ENCODE measurements around the gene TMEM184A. TPM values are rescaled to one million over a fixed set of nuclear protein-coding genes. Genes with fewer than 3 reads are reported as not detected.

TMEM184A gene
- total and polyA plus RNA-seq, 11 donors: 0.19 to 0.99 (median 0.47) TPM

GRCh38 chr7:1498370-1499305, 57.4 kb downstream of the TMEM184A start:
- Histone ChIP-seq H3K36me3 (peaks cover 3 to 92% (median 85%) of the 10 kb centered on the region in 9 donors), H3K4me3 (no peak overlapping the region), H3K27ac (no peak overlapping the region), H3K9me3 (no peaks in the 10 kb centered on the region), H3K4me1 (peaks cover 5 to 23% (median 17%) of the 10 kb centered on the region in 12 donors), H3K27me3 (no peaks in the 10 kb centered on the region)
- intact Hi-C loops (cut with DNase I): no loop called here
- peak in 1 of 5 donors; percentile 58 for DNase-seq
- TF ChIP-seq POLR2A (IDR thresholded peaks at IDR 0.05): no peak
- TF ChIP-seq, protein P1, sequence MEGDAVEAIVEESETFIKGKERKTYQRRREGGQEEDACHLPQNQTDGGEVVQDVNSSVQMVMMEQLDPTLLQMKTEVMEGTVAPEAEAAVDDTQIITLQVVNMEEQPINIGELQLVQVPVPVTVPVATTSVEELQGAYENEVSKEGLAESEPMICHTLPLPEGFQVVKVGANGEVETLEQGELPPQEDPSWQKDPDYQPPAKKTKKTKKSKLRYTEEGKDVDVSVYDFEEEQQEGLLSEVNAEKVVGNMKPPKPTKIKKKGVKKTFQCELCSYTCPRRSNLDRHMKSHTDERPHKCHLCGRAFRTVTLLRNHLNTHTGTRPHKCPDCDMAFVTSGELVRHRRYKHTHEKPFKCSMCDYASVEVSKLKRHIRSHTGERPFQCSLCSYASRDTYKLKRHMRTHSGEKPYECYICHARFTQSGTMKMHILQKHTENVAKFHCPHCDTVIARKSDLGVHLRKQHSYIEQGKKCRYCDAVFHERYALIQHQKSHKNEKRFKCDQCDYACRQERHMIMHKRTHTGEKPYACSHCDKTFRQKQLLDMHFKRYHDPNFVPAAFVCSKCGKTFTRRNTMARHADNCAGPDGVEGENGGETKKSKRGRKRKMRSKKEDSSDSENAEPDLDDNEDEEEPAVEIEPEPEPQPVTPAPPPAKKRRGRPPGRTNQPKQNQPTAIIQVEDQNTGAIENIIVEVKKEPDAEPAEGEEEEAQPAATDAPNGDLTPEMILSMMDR (IDR thresholded peaks at IDR 0.05): no peak
- 95 to 97% (median 96%) methylated on average over 23 to 62 of the region's 62 CpGs for WGBS, 4 donors
- ATAC-seq: no peak

GRCh38 chr7:1497293-1497927, 58.6 kb downstream of the TMEM184A start:
- no peak overlapping the region for H3K27ac ChIP-seq
- ATAC-seq (no peak), DNase-seq (no peak)
- H3K4me1 ChIP-seq: peaks cover 0 to 11% (median 6%) of the 10 kb centered on the region in 12 donors
- no peak for TF ChIP-seq POLR2A (IDR thresholded peaks at IDR 0.05)
- TF ChIP-seq, protein P1 (IDR thresholded peaks at IDR 0.05): no peak
- intact Hi-C loops (cut with DNase I): no loop called here
- no peaks in the 10 kb centered on the region for H3K27me3 ChIP-seq
- peaks cover 3 to 94% (median 91%) of the 10 kb centered on the region in 9 donors for H3K36me3 ChIP-seq
- H3K9me3 ChIP-seq: no peaks in the 10 kb centered on the region
- WGBS, 4 donors: 90 to 96% (median 93%) methylated on average over 26 to 37 of the region's 37 CpGs
- no peak overlapping the region for H3K4me3 ChIP-seq

DNA sequence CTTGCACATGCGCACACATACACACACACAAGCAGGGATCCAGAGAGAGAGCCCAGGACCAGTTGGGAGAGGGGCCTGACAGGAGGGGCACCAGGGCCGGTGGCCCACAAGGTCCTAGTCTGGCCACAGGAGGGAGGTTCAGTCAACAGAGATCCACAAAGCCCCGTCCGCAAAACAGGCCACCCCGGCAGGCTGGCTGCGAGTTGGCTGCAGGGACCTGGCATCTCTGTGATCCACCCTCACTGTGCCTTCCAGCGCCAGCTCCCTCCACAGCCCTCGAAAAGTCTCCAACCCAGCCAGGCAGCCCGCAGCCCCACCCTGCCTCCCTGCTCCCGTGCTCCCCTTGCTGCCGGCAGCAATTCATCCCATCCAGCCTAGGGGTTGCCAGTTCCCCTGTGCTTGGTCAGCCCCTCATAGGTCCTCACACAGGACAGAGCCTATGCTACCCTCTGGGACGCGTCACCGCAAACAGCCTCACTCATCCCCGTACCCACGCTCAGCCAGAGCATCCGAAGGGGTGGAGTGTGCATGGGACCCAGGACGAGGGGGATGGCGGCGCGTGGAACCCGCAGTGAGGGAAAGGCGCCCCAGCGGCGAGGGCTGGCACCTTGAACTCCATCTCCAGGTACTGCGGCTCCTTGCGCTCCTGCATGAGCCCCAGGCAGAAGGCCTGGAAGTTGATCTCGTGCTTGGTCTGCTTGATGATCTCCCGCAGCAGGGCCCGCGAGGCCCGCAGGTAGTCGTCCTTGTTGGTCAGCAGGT, 59.3 kb downstream of the TMEM184A start:
- no peak for DNase-seq

More for the DNA sequence above, 59.3 kb downstream of the TMEM184A start:
- no peak overlapping the region for H3K4me3 ChIP-seq
- no peak for TF ChIP-seq POLR2A (IDR thresholded peaks at IDR 0.05)
- TF ChIP-seq, protein P1 (IDR thresholded peaks at IDR 0.05): no peak
- intact Hi-C loops (cut with DNase I): no loop called here
- 92 to 96% (median 94%) methylated on average over 21 to 33 of the region's 33 CpGs for WGBS, 4 donors
- no peaks in the 10 kb centered on the region for H3K27me3 ChIP-seq
- H3K27ac ChIP-seq: no peak overlapping the region
- H3K9me3 ChIP-seq: no peaks in the 10 kb centered on the region
- peaks cover 3 to 94% (median 91%) of the 10 kb centered on the region in 9 donors for H3K36me3 ChIP-seq
- peak in 1 of 4 donors; percentile 5 for ATAC-seq
- H3K4me1 ChIP-seq: peaks cover 0 to 4% (median under 1%) of the 10 kb centered on the region in 12 donors

Data from heart left ventricle (tissue), 16 donors.